ENCODE results near the gene TRIO.
"Not testable (repeated sequence)": the region's sequence is repeated elsewhere in the genome, so short reads cannot be mapped to it uniquely, and the experiment has no call there.

The TRIO gene

DNA sequence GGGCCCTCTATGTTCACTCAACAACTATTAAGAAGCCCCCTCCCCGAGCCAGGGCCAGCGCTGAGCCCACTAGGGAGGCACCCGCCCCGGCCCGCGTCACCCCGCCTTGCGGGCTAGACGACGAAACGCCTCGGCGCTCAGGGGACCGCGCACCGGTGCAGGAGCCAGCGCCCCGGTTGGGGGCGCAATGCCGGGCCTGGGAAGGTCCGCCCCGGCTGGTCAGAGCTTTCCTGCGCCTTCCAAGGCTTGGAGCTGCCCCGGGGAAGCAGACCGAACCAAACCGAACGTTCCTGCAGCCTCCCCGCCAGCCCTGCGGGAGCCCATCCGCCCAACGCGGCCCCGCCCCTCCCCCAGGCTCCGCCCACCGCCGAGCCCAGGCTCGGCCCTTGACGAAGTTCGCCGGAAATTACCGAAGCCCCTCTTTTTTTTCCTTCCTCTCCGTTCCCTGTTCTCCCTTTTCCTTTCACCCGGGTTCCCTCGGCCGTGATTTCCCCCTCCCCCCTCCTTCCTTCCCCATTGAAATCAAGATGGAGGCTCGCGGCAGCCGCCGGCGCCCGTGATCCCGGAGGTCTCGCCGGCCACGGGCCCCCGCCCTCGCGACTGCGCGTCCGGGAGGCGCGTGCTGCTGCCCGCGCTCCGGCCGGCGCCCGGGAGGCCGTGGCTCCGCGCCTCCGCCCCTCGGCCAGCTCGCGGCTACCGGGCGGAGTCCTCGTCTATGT, at the start of gene TRIO:
TSS of gene TRIO (plus strand) at position 516 of the 719 bp plus-strand sequence. CDS start 384 bp downstream, outside the sequence.
- DNase-seq (ENCODE audit: low read depth, low spot score), result peak; percentile 93

DNA sequence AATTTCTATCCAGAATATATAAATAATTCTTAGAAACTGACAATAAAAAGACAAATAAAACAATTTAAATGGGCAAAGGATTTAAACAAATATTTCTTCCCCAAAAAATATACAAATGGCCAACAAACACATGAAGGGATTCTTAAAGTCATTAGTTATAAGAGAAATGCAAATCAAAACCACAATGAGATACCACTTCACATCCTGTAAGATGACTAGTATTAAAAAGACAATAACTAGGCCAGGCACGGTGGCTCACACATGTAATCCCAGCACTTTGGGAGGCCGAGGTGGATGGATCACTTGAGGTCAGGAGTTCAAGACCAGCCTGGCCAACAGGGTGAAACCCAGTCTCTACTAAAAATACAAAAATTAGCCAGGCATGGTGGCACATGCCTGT, 45.8 kb upstream of the TRIO start:
- DNase-seq (ENCODE audit: low read depth, low spot score), result not testable (repeated sequence)

DNA sequence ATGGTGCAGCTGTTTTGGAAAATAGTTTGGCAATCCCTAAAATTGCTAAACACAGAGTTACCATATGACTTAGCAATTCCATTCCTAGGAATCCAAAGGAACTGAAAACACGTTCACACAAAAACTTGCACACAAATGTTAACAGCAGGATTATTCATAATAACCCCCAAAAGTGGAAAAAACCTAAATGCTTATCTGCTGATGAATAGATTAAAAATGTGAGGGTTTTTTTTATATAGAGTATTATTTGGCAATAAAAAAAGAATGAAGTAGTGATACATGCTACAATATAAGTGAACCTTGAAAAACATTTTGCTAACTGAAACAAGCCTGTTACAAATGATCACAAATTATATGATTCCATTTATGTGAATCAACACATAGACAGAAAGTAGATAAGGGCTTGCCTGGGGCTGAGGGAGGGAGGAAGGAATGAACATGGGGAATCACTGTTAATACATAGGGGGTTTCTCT, 45.1 kb upstream of the TRIO start:
- no peak for DNase-seq (ENCODE audit: low read depth, low spot score)

GRCh38 chr5:14100281-14100680, 42.9 kb upstream of the TRIO start:
- DNase-seq (ENCODE audit: low read depth, low spot score), result no peak

DNA sequence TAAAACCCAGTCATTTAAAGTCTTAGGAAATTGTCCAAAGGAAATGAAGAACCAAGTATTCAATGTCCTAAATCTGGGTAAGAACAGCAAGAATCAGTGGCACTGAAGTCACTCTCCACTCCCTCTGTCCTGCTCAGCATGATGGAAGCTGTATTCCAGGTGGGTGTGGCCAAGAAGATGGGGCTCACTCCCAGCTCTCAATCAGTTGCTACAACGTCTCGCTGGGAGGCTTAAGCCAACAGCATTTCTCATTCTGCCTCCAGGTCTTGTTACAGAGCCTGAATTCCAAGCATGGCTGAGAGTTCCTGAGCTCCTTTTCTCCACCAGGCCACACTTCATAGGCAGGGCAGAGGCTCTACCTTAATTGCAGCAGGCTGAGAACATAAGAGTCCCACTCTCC, 41.2 kb upstream of the TRIO start:
- DNase-seq (ENCODE audit: low read depth, low spot score), result peak; percentile 76

DNA sequence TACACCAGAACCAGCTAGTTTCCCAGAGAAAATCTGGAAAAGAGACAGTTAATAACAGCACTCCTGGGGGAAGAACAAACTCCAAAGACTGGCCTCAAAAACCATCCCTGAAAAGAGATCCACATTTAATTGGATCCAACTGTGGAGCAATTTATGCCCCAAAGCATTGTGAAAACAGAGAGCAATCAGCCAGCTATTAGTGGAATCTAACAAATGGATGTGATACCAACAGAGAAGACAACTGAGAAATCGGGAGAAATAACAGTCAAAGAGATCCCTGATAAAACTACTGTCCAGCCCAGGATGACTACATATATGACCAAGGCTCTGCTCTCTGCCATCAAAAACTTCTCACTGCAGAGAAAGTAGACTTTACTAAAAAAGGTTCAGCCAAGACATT, 40.5 kb upstream of the TRIO start:
- DNase-seq (ENCODE audit: low read depth, low spot score), result no peak

DNA sequence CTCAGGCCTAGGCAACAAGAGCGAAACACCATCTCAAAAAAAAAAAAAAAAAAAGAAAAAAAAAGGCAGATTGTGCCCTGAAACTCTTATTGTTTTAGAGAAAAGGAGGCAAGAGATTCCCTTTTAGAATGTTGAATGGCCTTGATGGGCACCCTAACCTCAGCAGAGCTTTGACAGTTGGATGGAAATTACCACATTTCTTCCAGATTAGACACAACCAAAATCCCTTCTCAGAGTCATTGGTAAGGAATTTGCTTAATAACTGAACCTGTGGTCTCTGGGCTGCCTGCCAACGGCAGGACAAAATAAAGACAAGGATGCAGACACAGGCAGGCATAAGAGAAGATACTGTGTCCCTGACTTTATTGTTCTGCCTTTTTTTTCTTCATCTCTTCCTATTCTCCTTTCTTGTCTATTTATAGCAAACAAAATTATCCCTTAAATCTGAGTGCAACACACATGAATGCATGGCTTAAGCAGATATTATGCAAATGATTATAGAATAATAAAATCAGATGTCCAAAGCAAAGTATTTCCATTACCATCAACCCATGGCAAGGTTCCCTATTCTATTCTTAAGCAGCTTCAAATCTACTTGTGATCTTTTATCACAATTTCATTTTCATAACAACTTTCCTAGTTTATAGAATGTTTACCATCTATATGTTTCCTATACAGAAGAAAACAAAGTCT, 37.3 kb upstream of the TRIO start:
- no peak for DNase-seq (ENCODE audit: low read depth, low spot score)

- no peak for DNase-seq (ENCODE audit: low read depth, low spot score)
Observed at GRCh38 chr5:14107536-14107935, 35.6 kb upstream of the TRIO start.

DNA sequence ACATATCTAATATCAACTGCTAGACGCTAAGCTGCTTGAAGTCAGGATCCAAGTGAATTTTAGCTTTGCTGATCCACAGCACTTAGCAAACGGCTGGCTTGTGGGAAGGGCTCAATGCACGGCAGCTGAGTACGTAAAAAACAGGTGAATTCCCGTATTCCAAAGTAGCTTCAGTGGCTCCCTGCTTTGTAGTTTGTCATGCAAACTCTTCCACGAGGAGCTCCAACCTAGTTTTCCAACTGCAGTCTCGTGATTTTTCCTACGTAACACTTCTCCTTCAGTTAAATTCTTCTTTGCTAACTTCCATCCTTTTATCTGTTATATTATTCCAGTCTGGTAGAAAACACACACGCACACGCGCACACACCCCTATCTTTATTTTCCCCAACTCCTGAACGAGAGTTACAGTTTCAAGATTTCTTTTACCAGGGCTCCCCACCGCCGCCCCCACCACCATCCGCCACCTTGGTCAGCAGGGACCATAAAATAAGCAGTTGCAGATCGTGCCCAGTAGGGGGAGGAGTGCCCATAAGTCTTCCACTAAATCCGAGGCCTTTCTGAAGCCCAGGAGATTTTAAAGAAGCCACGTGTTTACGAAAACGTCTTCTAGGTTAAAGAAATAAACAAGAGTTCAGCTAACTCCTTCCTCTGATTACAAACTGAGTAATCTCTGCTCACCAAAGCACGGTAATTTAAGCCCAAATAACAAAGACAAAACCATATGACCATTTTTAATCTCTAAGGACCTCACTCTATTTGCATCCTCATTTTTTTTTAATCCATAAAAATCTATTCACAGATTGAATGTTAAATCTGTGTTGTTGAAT, 34.8 kb upstream of the TRIO start:
- DNase-seq (ENCODE audit: low read depth, low spot score), result peak; percentile 66

- DNase-seq (ENCODE audit: low read depth, low spot score), result no peak
Observed at GRCh38 chr5:14109041-14109747, 33.9 kb upstream of the TRIO start.

- DNase-seq (ENCODE audit: low read depth, low spot score), result no peak
Observed at GRCh38 chr5:14109771-14110170, 33.4 kb upstream of the TRIO start.

DNA sequence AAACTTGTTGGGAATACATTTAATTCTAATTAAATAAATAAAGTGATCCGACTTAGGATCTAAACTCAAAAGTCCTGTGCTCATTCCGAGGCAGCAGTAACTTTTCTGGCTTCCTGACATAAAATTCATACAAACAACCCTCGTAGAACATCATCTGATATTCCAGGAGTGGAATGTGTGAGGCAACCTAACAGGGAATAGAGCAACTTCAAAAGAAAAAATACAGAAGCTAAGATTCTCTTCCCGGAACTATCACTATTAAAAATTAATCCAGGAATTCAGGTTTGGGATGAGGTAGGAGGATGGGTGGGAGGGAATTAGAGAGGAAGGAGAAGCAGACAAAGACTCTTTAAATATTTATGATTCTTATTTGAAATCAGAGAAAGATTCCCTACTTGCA, 32.9 kb upstream of the TRIO start:
- DNase-seq (ENCODE audit: low read depth, low spot score), result no peak

DNA sequence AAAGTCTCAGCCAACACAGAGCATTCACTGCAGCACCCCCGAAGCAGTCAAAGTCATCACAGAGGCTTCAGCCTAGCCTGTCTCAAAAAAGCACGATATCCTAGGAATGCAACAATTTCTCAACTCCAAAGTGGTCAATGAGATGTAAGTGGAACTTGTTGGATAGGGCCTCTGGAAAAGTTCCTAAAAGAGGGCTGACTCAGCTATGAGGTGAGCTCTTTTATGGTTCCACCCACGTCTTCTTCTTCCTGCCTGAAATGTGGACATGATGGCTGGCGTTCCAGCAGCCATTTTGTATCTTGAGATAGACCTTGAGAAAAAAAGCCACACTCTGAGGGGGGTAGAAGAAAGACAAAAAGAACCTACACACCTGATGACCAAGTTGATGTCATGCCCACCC, 32.5 kb upstream of the TRIO start:
- no peak for DNase-seq (ENCODE audit: low read depth, low spot score)

DNA sequence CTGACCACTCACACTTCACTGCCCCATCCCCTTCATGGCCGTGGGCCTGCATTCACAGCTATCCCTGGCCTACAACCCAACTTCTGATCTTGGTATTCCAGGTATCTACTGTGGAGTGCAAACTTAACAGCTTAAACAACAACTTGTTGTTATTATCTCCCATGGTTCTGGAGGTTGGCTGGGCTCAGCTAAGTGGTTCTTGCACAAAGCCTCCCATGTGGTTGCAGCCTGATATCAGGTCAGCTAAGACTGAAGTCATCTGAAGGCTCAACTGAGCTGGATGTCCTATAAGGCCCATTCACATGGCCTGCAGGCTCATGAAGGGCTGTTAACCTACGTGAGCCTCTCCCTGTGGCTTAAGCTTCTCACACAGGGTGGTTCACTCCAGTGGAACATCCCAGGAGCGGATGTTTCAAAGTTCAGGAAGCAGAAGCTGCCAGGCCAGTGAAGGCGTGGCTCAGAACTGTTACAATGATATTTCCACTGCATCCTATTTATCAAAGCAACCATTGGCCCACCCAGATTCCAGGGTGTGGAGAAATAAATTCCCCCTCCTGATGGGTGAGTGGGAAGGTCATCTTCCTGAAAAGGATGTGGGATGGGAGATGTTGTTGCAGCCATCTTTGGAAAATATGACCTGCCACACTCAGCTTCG, 30.0 kb upstream of the TRIO start:
- no peak for DNase-seq (ENCODE audit: low read depth, low spot score)

GRCh38 chr5:14114615-14115251, 28.4 kb upstream of the TRIO start:
- DNase-seq (ENCODE audit: low read depth, low spot score), result peak; percentile 30

DNA sequence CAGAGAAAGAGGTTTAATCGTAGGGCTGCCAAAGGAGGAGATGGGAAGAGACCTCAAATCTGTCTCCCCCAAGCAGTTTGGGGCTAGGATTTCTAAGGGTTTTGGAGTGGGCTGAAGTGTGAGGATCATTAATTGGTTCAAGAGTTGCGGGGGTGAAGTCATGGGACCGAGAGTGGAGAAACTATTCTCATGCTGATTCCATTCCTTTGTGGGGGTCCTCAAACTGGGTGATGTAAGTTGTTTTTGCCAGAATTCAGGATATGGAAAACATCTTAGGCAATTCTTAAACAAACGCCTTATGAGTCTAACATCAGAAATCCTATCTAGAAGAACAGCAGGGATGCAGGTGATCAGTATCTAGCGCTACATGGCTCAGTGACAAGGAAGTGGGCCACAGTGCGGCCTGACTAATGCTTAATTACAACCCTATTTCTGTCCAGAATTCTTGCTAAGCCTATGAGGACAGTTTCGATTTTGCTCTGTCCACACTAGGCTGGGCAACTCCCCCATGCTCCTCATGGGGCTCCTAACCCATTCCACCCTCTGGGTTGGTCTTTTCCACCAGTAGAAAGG, 27.7 kb upstream of the TRIO start:
- DNase-seq (ENCODE audit: low read depth, low spot score), result no peak

DNA sequence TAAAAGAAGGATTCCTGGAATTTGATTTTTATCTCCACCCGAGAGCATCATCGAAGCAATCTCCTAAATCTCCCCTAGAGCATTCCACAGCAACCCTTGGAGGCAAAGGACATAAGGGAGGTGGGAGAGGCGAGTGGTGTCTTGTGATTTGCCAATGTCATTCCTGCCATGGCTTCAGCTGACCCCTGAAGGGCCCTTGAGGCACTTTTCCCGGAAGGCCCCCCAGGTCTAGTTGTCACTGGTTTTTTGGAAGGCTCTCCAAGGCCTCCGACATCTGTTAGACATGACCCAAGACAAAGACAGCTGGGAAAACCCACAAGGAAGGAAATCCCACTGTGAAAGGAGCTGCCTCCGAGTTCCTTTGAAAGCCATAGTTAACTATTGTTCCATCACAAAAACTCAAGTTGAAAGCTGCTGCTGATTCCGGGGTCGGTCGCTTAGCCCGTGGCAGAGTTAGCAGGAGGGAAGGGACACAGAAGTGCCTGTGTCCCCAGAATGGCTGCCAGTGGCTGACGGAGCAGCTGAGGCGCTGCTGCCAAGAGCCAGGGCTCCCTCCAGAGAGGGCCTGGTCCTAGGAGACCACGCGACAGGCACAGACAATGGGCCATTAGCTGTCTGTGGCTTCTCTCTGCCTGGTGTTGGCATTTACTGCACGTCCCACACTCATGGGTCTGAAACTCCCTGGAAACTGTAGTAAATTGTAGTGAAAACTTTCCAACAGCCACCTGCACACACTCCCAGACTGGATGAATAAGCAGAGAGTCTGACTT, 24.4 kb upstream of the TRIO start:
- DNase-seq (ENCODE audit: low read depth, low spot score), result peak; percentile 81

GRCh38 chr5:14120176-14120575, 23.0 kb upstream of the TRIO start:
- DNase-seq (ENCODE audit: low read depth, low spot score), result no peak

DNA sequence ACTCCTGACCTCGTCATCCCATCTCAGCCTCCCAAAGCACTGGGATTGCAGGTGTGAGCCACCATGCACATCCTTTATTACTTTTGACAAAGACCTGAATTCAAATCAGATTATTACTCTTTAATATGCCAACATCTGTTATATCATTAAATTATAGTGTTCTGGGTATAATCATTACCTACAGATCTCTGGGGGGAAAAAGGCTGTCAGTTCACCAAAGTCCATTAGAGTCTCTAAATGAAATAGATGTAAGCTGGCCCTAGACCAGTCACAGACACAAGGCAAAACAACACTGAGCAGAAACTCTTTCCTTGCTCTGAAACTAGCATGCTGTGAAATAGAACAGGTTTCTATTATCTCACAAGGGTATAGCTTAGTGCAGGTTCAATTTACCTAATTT, 21.6 kb upstream of the TRIO start:
- no peak for DNase-seq (ENCODE audit: low read depth, low spot score)

- DNase-seq (ENCODE audit: low read depth, low spot score), result no peak
Observed at GRCh38 chr5:14122089-14122488, 21.1 kb upstream of the TRIO start.
